Neuronal stem cell (in vitro differentiated cells): Measurements from ENCODE around the gene CYP1A1.
A peak's percentile ranks its signal among the peaks of the same experiment; 100 is the strongest.

ENCODE experiments used
- DNase-seq: peaks from one replicate; pipeline ENCODE4 v3.0.0-alpha.2; 2013; ENCODE audit warnings: low spot score
- H2AFZ ChIP-seq: one replicate; pipeline ENCODE4 v1.6.1; 2013; ENCODE audit warnings: mild to moderate bottlenecking, low read length, inconsistent platforms
- H2AK5ac ChIP-seq: 2 replicates; pipeline ENCODE4 v1.6.1; 2013; ENCODE audit warnings: low read depth, mild to moderate bottlenecking, inconsistent platforms, low read length, moderate library complexity, mixed read lengths
- H2BK120ac ChIP-seq: 2 replicates; pipeline ENCODE4 v1.6.1; 2013; ENCODE audit warnings: low read depth, mild to moderate bottlenecking, inconsistent platforms, low read length, moderate library complexity, mixed read lengths
- H2BK12ac ChIP-seq: one replicate; pipeline ENCODE4 v1.6.1; 2013; ENCODE audit warnings: low read length, inconsistent platforms
- H2BK15ac ChIP-seq: 2 replicates; pipeline ENCODE4 v1.6.1; 2013; ENCODE audit warnings: mild to moderate bottlenecking, low read length, inconsistent platforms, mixed read lengths
- H2BK5ac ChIP-seq: one replicate; pipeline ENCODE4 v1.6.1; 2013; ENCODE audit warnings: inconsistent platforms, mild to moderate bottlenecking, low read length, moderate library complexity
- H3K14ac ChIP-seq: one replicate; pipeline ENCODE4 v1.6.1; 2013; ENCODE audit warnings: low read length, inconsistent platforms
- H3K18ac ChIP-seq: 2 replicates; pipeline ENCODE4 v1.6.1; 2013; ENCODE audit warnings: low read length, inconsistent platforms
- H3K23ac ChIP-seq: 2 replicates; pipeline ENCODE4 v1.6.1; 2013; ENCODE audit warnings: low read depth, mild to moderate bottlenecking, mixed read lengths, low read length, inconsistent platforms; ENCODE audit not compliant: poor library complexity
- H3K27ac ChIP-seq: replicated peaks from 3 replicates; pipeline ENCODE4 v1.5.1; 2013; ENCODE audit warnings: low read length, inconsistent platforms
- H3K27me3 ChIP-seq, 3 experiments: 2 replicates each; pipeline ENCODE4 v1.6.1; 2013; ENCODE audit warnings: low read length in 3 of 3, mild to moderate bottlenecking in 2 of 3, inconsistent platforms in 1 of 3, low read depth in 1 of 3, mixed read lengths in 1 of 3, moderate library complexity in 1 of 3; ENCODE audit not compliant: control insufficient read depth in 3 of 3, insufficient read depth in 3 of 3
- H3K36me3 ChIP-seq, 2 donors: replicated peaks in 1 of 2; 2 replicates each; pipeline ENCODE4 v1.6.1; 2013; ENCODE audit warnings: low read length in 2 of 2; ENCODE audit not compliant: control insufficient read depth in 2 of 2, insufficient read depth in 2 of 2
- H3K4ac ChIP-seq: 2 replicates; pipeline ENCODE4 v1.6.1; 2013; ENCODE audit warnings: inconsistent platforms, mild to moderate bottlenecking, low read length, moderate library complexity
- H3K4me1 ChIP-seq, 2 donors: 1 replicate in 1 of 2; 2 replicates in 1 of 2; pipeline ENCODE4 v1.6.1; 2013; ENCODE audit warnings: low read length in 2 of 2, low read depth in 1 of 2; ENCODE audit not compliant: control insufficient read depth in 2 of 2, insufficient read depth in 1 of 2
- H3K4me2 ChIP-seq: one replicate; pipeline ENCODE4 v1.6.1; 2013; ENCODE audit warnings: mild to moderate bottlenecking, low read length, inconsistent platforms; ENCODE audit not compliant: insufficient read depth, poor library complexity, severe bottlenecking
- H3K4me3 ChIP-seq, 2 donors: 2 replicates each; pipeline ENCODE4 v1.5.1; 2013; ENCODE audit warnings: low read length in 2 of 2, mild to moderate bottlenecking in 2 of 2, inconsistent platforms in 1 of 2, moderate library complexity in 1 of 2
- H3K79me1 ChIP-seq: one replicate; pipeline ENCODE4 v1.6.1; 2013; ENCODE audit warnings: low read depth, mild to moderate bottlenecking, inconsistent platforms, low read length, moderate library complexity
- H3K9ac ChIP-seq: one replicate; pipeline ENCODE4 v1.6.1; 2013; ENCODE audit warnings: mild to moderate bottlenecking, low read depth, low read length, inconsistent platforms; ENCODE audit not compliant: poor library complexity
- H3K9me3 ChIP-seq, 2 donors: replicated peaks in 1 of 2; 2 replicates each; pipeline versions ENCODE3 to v1.6.1; 2013; ENCODE audit warnings: low read length in 2 of 2, mild to moderate bottlenecking in 2 of 2, inconsistent platforms in 1 of 2, low read depth in 1 of 2, mixed read lengths in 1 of 2, moderate library complexity in 1 of 2; ENCODE audit not compliant: control insufficient read depth in 2 of 2, insufficient read depth in 1 of 2
- H4K8ac ChIP-seq: one replicate; pipeline ENCODE4 v1.6.1; 2013; ENCODE audit warnings: low read depth, mild to moderate bottlenecking, inconsistent platforms, low read length, moderate library complexity
- H4K91ac ChIP-seq: one replicate; pipeline ENCODE4 v1.6.1; 2013; ENCODE audit warnings: low read length, low read depth, mild to moderate bottlenecking, inconsistent platforms; ENCODE audit not compliant: poor library complexity
- WGBS, 2 donors: extraction: QIAGEN DNeasy Blood & Tissue Kit; methylation state at CpG; one replicate each; pipeline ENCODE4 v1.1.7; 2013; ENCODE audit warnings: missing lambda C conversion rate in 2 of 2, mixed read lengths in 1 of 2; ENCODE audit not compliant: insufficient read length in 2 of 2, insufficient replicate concordance in 1 of 2; ENCODE audit errors: extremely low coverage in 2 of 2; 5-methylcytosine and 5-hydroxymethylcytosine counted together

CYP1A1 gene

DNA sequence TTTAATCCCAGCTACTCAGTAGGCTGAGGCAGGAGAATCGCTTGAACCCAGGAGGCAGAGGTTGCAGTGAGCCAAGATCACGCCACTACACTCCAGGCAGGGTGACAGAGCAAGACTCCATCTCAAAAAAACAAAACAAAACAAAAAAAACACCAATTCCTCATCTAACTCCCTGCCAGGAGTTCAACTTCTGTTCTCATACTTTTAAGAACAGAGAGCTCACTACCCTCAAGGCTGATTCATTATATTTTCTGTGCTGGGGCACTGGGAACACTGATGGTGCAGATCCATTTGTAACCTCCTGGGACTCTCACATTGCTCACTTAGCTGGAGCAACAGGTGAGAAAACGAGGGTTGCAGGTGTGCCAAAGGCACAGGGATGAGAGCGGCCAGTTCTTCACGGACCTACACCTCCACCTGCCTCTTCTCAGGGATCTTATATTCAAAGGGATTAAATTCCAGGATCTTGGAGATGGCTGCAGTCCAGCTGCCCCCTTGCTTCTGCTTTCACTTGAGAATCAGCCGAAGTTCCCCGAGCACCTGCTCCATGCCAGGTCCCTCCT, 44.2 kb upstream of the CYP1A1 start:
- Histone ChIP-seq H3K79me1 (no peaks in the 10 kb centered on the region), H3K27me3 (peaks cover 0 to 10% (median 3%) of the 10 kb centered on the region in 3 experiments), H2BK120ac (no peak overlapping the region), H3K23ac (no peak overlapping the region), H3K27ac (no peak overlapping the region), H4K8ac (no peak overlapping the region), H3K9ac (no peak overlapping the region), H2AFZ (no peak overlapping the region), H3K9me3 (peaks cover 0 to 2% of the 10 kb centered on the region in 2 donors), H3K4me1 (peaks cover 17 to 21% of the 10 kb centered on the region in 2 donors), H2BK12ac (no peak overlapping the region), H3K4me2 (no peak overlapping the region), H2AK5ac (peak overlapping the region; percentile 31), H2BK5ac (no peak overlapping the region), H3K4ac (no peak overlapping the region), H3K14ac (no peak overlapping the region), H3K18ac (no peak overlapping the region), H4K91ac (no peak overlapping the region), H3K4me3 (no peak overlapping the region), H2BK15ac (no peak overlapping the region), H3K36me3 (no peaks in the 10 kb centered on the region)
- WGBS, 2 donors = no CpG with 5 or more reads among the region's 7 CpGs
- no peak for DNase-seq

DNA sequence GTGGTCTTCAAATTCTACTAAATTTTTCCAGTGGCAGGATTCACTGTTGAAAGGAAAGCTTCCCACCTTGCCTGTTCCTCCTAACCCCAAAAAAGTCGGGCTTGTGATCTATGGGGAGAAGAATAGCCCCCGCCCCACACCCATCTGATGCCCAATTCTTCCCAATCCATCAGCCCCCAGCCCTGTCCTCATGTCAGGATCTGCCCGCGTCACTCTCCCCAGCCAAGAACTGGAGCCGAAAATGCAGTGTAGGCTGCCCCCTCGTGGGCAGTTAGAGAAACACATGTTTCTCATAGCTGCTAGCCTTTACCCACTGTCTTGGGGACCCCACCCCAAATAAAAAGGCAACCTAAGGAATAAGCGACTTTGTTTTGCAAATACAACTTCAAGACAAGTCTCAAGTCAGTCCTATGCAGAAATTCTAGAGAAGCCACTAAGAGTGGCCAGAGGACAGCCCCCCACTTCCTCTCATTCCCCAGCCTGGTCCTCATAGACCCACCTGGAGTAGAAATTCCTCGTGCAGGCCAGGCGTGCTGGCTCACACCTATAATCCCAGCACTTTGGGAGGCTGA, 43.5 kb upstream of the CYP1A1 start:
- Histone ChIP-seq H2AFZ (peak overlapping the region; percentile 71), H2AK5ac (no peak overlapping the region), H3K4me2 (peak overlapping the region; percentile 26), H3K79me1 (no peaks in the 10 kb centered on the region), H3K9me3 (peaks cover 0 to 2% of the 10 kb centered on the region in 2 donors), H2BK5ac (no peak overlapping the region), H3K4me1 (peaks cover 14 to 19% of the 10 kb centered on the region in 2 donors), H3K27ac (no peak overlapping the region), H3K23ac (no peak overlapping the region), H3K4ac (no peak overlapping the region), H3K4me3 (no peak overlapping the region), H4K91ac (no peak overlapping the region), H3K14ac (no peak overlapping the region), H3K36me3 (no peaks in the 10 kb centered on the region), H3K18ac (no peak overlapping the region), H2BK120ac (no peak overlapping the region), H3K9ac (no peak overlapping the region), H3K27me3 (peaks cover 0 to 10% (median 3%) of the 10 kb centered on the region in 3 experiments), H4K8ac (no peak overlapping the region), H2BK15ac (no peak overlapping the region), H2BK12ac (no peak overlapping the region)
- DNase-seq = no peak
- WGBS, 2 donors = no CpG with 5 or more reads among the region's 9 CpGs

DNA sequence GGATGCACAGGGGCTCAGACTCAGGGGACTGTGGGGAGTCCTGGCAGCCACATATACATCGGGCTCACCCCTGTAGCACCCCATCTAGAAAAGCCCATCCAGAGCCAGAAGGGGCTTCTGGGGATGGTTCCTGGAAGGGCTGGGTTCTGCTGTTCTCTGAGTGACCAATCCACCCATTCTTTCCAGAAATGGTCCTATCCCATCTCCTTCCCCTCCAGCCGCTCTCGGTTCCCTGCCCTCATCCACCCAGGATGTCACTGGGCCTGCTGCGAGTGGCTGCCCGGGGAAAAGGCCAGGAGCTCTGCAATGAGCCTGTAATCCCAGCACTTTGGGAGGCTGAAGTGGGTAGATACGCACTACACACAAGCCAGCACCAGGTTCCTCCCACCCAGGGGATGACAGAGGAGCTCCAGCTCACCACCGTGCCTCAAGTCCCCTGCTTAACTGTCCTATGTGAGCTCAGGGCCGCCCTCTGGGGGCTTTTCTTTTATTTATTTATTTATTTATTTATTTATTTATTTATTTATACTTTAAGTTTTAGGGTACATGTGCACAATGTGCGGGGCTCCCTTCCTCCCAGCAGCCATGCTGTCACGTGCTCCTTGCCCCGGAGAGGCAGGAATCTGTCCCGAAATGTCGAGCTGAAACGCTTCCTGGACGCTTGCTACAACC, 42.9 kb upstream of the CYP1A1 start:
- no peak overlapping the region for H2BK5ac ChIP-seq

More for the DNA sequence above, 42.9 kb upstream of the CYP1A1 start:
- Histone ChIP-seq H3K4me1 (peaks cover 7 to 13% of the 10 kb centered on the region in 2 donors), H3K27ac (no peak overlapping the region), H3K9me3 (peaks cover 0 to 2% of the 10 kb centered on the region in 2 donors), H3K14ac (no peak overlapping the region), H2BK15ac (no peak overlapping the region), H4K8ac (no peak overlapping the region), H2AFZ (peak overlapping the region; percentile 71), H3K36me3 (no peaks in the 10 kb centered on the region), H3K79me1 (no peaks in the 10 kb centered on the region), H2AK5ac (peak overlapping the region; percentile 47), H3K4ac (no peak overlapping the region), H4K91ac (no peak overlapping the region), H2BK120ac (no peak overlapping the region), H3K27me3 (peaks cover 0 to 15% (median 3%) of the 10 kb centered on the region in 3 experiments), H3K23ac (no peak overlapping the region), H2BK12ac (no peak overlapping the region), H3K4me3 (no peak overlapping the region), H3K18ac (no peak overlapping the region), H3K9ac (peak overlapping the region; percentile 38), H3K4me2 (peak overlapping the region; percentile 26)
- WGBS, 2 donors = no CpG with 5 or more reads among the region's 15 CpGs
- no peak for DNase-seq
